GM18861 (cell line): Measurements from ENCODE around the gene EXOC8.

Source experiments
- ATAC-seq: cut with Tn5 transposase; IDR thresholded peaks from one replicate; pipeline ENCODE4 v1.9.1; 2021; ENCODE audit not compliant: unreplicated experiment

Gene EXOC8

GRCh38 chr1:231318015-231318355, 19.7 kb downstream of the EXOC8 start:
- ATAC-seq, result no peak

- no peak for ATAC-seq
These were observed 20.2 kb downstream of the EXOC8 start for GRCh38 chr1:231317306-231318014.

GRCh38 chr1:231315887-231316286, 21.8 kb downstream of the EXOC8 start:
- no peak for ATAC-seq

- ATAC-seq, result no peak
These were observed 24.0 kb downstream of the EXOC8 start for GRCh38 chr1:231313661-231314060.

GRCh38 chr1:231312432-231312788, 25.2 kb downstream of the EXOC8 start:
- ATAC-seq, result no peak

- ATAC-seq, result no peak
These were observed 25.8 kb downstream of the EXOC8 start for GRCh38 chr1:231311720-231312431.

GRCh38 chr1:231310391-231310934, 27.2 kb downstream of the EXOC8 start:
- no peak for ATAC-seq

- ATAC-seq, result no peak
These were observed 35.7 kb downstream of the EXOC8 start for GRCh38 chr1:231301990-231302389.

GRCh38 chr1:231295938-231296337, 41.7 kb downstream of the EXOC8 start:
- no peak for ATAC-seq

- no peak for ATAC-seq
These were observed 51.0 kb downstream of the EXOC8 start for GRCh38 chr1:231286603-231287002.

GRCh38 chr1:231284441-231284840, 53.2 kb downstream of the EXOC8 start:
- ATAC-seq, result no peak
